OCI-LY7 (cell line): ENCODE results near the gene IFT43.

Experiments
- EZH2phosphoT487 ChIP-seq: fragments of 200-600 bp; sonication (generic); IDR thresholded peaks from 2 replicates; pipeline ENCODE4 v1.6.1; 2018; ENCODE audit warnings: low read depth, borderline replicate concordance, mild to moderate bottlenecking, mixed run types, antibody characterized with exemption, low read length, moderate library complexity, mixed read lengths
- TF ChIP-seq, protein P1 (sequence below): fragments of 200-600 bp; sonication (generic); conservative IDR thresholded peaks from 2 replicates; pipeline ENCODE4 v1.5.1; 2014; ENCODE audit warnings: mild to moderate bottlenecking, antibody characterized with exemption, low read length, moderate library complexity, mixed read lengths

DNA sequence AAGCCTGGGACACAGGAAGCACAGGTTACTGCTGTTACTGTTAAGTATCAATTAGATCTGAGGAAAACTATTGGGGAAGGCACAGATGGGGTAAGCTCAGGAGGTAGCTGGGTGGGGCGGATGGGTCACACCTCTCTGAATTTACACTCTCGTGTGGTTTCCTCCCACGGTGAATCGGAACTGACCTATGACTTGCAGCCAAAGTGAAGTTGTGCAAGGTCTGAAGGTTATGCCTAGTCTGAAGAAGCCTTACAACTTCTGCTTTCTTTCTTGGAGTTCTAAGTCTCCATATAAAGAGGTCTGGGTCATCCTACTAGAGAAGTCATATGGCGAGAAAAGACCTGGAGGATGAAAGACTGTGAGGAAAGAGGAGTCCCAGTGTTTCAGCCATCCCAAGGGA lies 140.5 kb downstream of the IFT43 start:
- TF ChIP-seq, protein P1, sequence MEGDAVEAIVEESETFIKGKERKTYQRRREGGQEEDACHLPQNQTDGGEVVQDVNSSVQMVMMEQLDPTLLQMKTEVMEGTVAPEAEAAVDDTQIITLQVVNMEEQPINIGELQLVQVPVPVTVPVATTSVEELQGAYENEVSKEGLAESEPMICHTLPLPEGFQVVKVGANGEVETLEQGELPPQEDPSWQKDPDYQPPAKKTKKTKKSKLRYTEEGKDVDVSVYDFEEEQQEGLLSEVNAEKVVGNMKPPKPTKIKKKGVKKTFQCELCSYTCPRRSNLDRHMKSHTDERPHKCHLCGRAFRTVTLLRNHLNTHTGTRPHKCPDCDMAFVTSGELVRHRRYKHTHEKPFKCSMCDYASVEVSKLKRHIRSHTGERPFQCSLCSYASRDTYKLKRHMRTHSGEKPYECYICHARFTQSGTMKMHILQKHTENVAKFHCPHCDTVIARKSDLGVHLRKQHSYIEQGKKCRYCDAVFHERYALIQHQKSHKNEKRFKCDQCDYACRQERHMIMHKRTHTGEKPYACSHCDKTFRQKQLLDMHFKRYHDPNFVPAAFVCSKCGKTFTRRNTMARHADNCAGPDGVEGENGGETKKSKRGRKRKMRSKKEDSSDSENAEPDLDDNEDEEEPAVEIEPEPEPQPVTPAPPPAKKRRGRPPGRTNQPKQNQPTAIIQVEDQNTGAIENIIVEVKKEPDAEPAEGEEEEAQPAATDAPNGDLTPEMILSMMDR: no peak
- TF ChIP-seq EZH2phosphoT487: no peak
